ENCODE measurements around the gene CORO2B. TPM values are rescaled to one million over a fixed set of nuclear protein-coding genes. Genes with fewer than 3 reads are reported as not detected.
A peak's percentile ranks its signal among the peaks of the same experiment; 100 is the strongest.

The CORO2B gene
- total and polyA plus RNA-seq, 2 of the 4 experiments (the other 2 are of a cell fraction), result 9.3 to 39.3 TPM

DNA sequence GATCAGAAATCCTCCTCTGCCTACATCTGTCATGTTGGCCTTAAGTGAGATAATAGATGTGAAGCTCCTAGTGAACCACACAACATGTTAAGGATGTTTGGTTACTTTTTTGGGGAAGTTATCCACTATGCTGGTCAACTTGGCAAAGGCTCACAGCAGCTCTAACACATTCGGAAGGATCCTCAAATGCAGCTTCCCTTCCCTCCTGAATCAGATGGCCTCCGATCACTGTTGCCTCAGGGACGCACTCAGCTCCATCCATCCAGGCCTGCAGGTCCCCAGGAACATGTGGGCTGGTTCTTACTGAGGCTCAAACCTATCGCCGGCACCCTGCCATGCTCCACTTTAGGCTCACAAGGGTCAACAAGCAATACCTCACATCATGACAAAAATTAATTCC lies 67.9 kb downstream of the CORO2B start:
- no peak overlapping the region for H2BK5ac ChIP-seq (ENCODE audit: low read depth, low read length, poor library complexity, severe bottlenecking)
- 0 out of 2 replicates have a peak overlapping the region, but pooled peaks have one; percentile 10 for H3K4ac ChIP-seq (ENCODE audit: low read depth, low read length)
- peak overlapping the region; percentile 47; the same call in 1 of the 2 replicates for H2AK5ac ChIP-seq (ENCODE audit: low read depth, low read length)
- H3K14ac ChIP-seq (replicated peaks; ENCODE audit: low read depth, low read length), result 0 out of 2 replicates have a peak overlapping the region, but pooled peaks have one; percentile 37
- dilution Hi-C loops (cut with HindIII; ENCODE audit: low sequenced_read_pairs, unreplicated experiment), result no loop called here
- H4K8ac ChIP-seq (ENCODE audit: low read depth in 2 of 2, low read length in 2 of 2), result no peak overlapping the region
- H3K9ac ChIP-seq (ENCODE audit: low read depth, low read length), result no peak overlapping the region
- intact Hi-C loops (cut with micrococcal nuclease), result no loop called here
- H2BK20ac ChIP-seq (ENCODE audit: low read depth, low read length), result no peak overlapping the region
- no peaks in the 10 kb centered on the region for H3K36me3 ChIP-seq (ENCODE audit: control insufficient read depth, insufficient read depth, low read length)
- H4K20me1 ChIP-seq (ENCODE audit: insufficient read depth, low read length), result peaks cover 3% of the 10 kb centered on the region; the same call in 1 of the 2 replicates
- CTCF ChIA-PET, result no interaction called here
- in situ Hi-C loops (cut with MboI; ENCODE audit: low sequenced_read_pairs), result no loop called here
- H3K9me3 ChIP-seq (ENCODE audit: control insufficient read depth, insufficient read depth, low read length), result no peaks in the 10 kb centered on the region
- H2BK15ac ChIP-seq (ENCODE audit: low read depth, low read length), result no peak overlapping the region
- 100% methylated on average over 2 of the region's 5 CpGs; no CpG with 5 or more reads in 1 of the 2 experiments for WGBS, 2 experiments (ENCODE audit: extremely low coverage in 2 of 2, insufficient read length in 1 of 2)
- H2AK9ac ChIP-seq (replicated peaks; ENCODE audit: low read depth, low read length, poor library complexity), result no peak overlapping the region
- H4K91ac ChIP-seq (ENCODE audit: insufficient read depth, low read depth, low read length), result no peak overlapping the region; the same call in 1 of the 2 replicates
- H4K5ac ChIP-seq (ENCODE audit: low read depth, low read length), result no peak overlapping the region
- TF ChIP-seq RCOR1 (IDR thresholded peaks at IDR 0.05; ENCODE audit: insufficient replicate concordance, low read length), result no peak
- no peak for TF ChIP-seq RAD21 (IDR thresholded peaks at IDR 0.05; ENCODE audit: low read length)
- TF ChIP-seq, protein P1, sequence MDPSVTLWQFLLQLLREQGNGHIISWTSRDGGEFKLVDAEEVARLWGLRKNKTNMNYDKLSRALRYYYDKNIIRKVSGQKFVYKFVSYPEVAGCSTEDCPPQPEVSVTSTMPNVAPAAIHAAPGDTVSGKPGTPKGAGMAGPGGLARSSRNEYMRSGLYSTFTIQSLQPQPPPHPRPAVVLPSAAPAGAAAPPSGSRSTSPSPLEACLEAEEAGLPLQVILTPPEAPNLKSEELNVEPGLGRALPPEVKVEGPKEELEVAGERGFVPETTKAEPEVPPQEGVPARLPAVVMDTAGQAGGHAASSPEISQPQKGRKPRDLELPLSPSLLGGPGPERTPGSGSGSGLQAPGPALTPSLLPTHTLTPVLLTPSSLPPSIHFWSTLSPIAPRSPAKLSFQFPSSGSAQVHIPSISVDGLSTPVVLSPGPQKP (IDR thresholded peaks at IDR 0.05; ENCODE audit: borderline replicate concordance, low read depth, low read length), result no peak
- TF ChIP-seq BHLHE40 (IDR thresholded peaks at IDR 0.05; ENCODE audit: low read depth, low read length), result no peak
- TF ChIP-seq NFE2L2 (IDR thresholded peaks at IDR 0.05; ENCODE audit: low read depth, low read length), result no peak
- TF ChIP-seq MAZ (IDR thresholded peaks at IDR 0.05; ENCODE audit: borderline replicate concordance, low read depth, low read length), result no peak
- no peak for TF ChIP-seq CEBPB (IDR thresholded peaks at IDR 0.05; ENCODE audit: low read depth, low read length)
- no peak for TF ChIP-seq MXI1 (IDR thresholded peaks at IDR 0.05; ENCODE audit: borderline replicate concordance, low read depth, low read length)
- no peak for TF ChIP-seq CHD1 (IDR thresholded peaks at IDR 0.05; ENCODE audit: low read depth, low read length)
- no peak for TF ChIP-seq FOS (IDR thresholded peaks at IDR 0.05; ENCODE audit: low read depth, low read length)
- TF ChIP-seq RFX5 (IDR thresholded peaks at IDR 0.05; ENCODE audit: low read depth, low read length), result no peak
- TF ChIP-seq, protein P2, sequence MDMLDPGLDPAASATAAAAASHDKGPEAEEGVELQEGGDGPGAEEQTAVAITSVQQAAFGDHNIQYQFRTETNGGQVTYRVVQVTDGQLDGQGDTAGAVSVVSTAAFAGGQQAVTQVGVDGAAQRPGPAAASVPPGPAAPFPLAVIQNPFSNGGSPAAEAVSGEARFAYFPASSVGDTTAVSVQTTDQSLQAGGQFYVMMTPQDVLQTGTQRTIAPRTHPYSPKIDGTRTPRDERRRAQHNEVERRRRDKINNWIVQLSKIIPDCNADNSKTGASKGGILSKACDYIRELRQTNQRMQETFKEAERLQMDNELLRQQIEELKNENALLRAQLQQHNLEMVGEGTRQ (IDR thresholded peaks at IDR 0.05; ENCODE audit: low read depth, low read length), result no peak
- no peak for TF ChIP-seq SMC3 (IDR thresholded peaks at IDR 0.05; ENCODE audit: low read depth, low read length)
- TF ChIP-seq, protein P3, sequence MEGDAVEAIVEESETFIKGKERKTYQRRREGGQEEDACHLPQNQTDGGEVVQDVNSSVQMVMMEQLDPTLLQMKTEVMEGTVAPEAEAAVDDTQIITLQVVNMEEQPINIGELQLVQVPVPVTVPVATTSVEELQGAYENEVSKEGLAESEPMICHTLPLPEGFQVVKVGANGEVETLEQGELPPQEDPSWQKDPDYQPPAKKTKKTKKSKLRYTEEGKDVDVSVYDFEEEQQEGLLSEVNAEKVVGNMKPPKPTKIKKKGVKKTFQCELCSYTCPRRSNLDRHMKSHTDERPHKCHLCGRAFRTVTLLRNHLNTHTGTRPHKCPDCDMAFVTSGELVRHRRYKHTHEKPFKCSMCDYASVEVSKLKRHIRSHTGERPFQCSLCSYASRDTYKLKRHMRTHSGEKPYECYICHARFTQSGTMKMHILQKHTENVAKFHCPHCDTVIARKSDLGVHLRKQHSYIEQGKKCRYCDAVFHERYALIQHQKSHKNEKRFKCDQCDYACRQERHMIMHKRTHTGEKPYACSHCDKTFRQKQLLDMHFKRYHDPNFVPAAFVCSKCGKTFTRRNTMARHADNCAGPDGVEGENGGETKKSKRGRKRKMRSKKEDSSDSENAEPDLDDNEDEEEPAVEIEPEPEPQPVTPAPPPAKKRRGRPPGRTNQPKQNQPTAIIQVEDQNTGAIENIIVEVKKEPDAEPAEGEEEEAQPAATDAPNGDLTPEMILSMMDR (conservative IDR thresholded peaks at IDR 0.05; ENCODE audit: low read depth, low read length), result no peak
- no peak for TF ChIP-seq POLR2A (IDR thresholded peaks at IDR 0.05; ENCODE audit: low read depth, low read length)
- no peak for TF ChIP-seq MAFK (IDR thresholded peaks at IDR 0.05; ENCODE audit: low read depth, low read length)
- POLR2A ChIA-PET (ENCODE audit: unreplicated experiment), result no interaction called here
- no peak overlapping the region for H3K56ac ChIP-seq (ENCODE audit: extremely low read depth, insufficient read depth, low read length)
- DNase-seq (no peak), ATAC-seq (ENCODE audit: low read depth) (no peak)
- H3K18ac ChIP-seq (ENCODE audit: low read depth, low read length), result no peak overlapping the region
- H3K4me2 ChIP-seq (ENCODE audit: low read depth, low read length), result no peak overlapping the region
- peaks cover 6 to 33% of the 10 kb centered on the region in 2 experiments for H3K79me1 ChIP-seq (ENCODE audit: low read depth in 1 of 2, low read length in 2 of 2)
- H2AFZ ChIP-seq (replicated peaks; ENCODE audit: low read length, poor library complexity), result no peak overlapping the region
- H3K23ac ChIP-seq (ENCODE audit: low read depth, low read length), result peak overlapping the region; percentile 24; the same call in 1 of the 2 replicates
- peaks cover 24% of the 10 kb centered on the region for H3K4me1 ChIP-seq (ENCODE audit: control insufficient read depth, insufficient read depth, low read length)
- H3K9me1 ChIP-seq (ENCODE audit: insufficient read depth, low read length), result peaks cover 25% of the 10 kb centered on the region
- no peaks in the 10 kb centered on the region for H3K27me3 ChIP-seq (ENCODE audit: control insufficient read depth, insufficient read depth, low read length)
- no peak overlapping the region for H3K4me3 ChIP-seq (ENCODE audit: insufficient read depth, low read depth, low read length)
- H2BK120ac ChIP-seq (ENCODE audit: low read depth, low read length), result no peak overlapping the region
- no TSS peak for BruUV-seq (replicated peaks)
- H3K27ac ChIP-seq (ENCODE audit: insufficient read depth, low read length), result no peak overlapping the region
